Measurements from ENCODE around the gene SEPTIN12. TPM values are rescaled to one million over a fixed set of nuclear protein-coding genes. Genes with fewer than 3 reads are reported as not detected.

The SEPTIN12 gene
- polyA plus RNA-seq, 1 donor (not counting 4 experiments of a cell fraction or from before 2014, with no cell fraction given) = not detected

DNA sequence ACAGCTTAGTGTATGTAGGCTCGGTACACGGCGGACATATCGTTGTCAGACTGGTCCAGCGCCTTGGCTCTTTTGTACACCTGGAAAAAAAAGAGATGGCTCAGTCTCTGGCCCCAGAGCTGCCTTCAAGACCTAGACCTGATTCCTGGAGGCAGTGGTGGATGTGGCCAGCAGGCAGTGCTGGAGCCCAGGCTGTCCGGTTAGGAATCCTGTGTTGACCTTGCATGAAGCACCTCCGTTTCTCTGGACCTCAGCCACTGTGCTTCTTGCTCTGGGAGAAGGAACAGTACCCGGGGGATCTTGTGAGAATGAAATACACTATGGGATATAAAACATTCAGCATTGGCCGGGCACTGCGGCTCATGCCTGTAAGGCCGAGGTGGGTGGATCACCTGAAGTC is 17.1 kb upstream of the SEPTIN12 start:
- no peak for DNase-seq (ENCODE audit: low read depth, low spot score)
- Histone ChIP-seq H2AFZ (ENCODE audit: control insufficient read depth, low read length) (no peak overlapping the region), H3K4me3 (ENCODE audit: control insufficient read depth in 2 of 3, extremely low read depth in 1 of 3, insufficient read depth in 2 of 3, low read depth in 1 of 3, low read length in 3 of 3) (no peak overlapping the region), H4K20me1 (ENCODE audit: control insufficient read depth, extremely low read depth, insufficient read depth, low read length) (no peaks in the 10 kb centered on the region), H3K27ac (ENCODE audit: control insufficient read depth, insufficient read depth, low read length) (no peak overlapping the region), H3K9ac (ENCODE audit: control insufficient read depth, extremely low read depth, insufficient read depth, low read length) (no peak overlapping the region), H3K4me2 (ENCODE audit: control insufficient read depth, extremely low read depth, insufficient read depth, low read depth, low read length) (no peak overlapping the region), H3K9me3 (ENCODE audit: control insufficient read depth, low read depth, low read length) (no peaks in the 10 kb centered on the region), H3K9me1 (ENCODE audit: control insufficient read depth, extremely low read depth, insufficient read depth, low read length) (no peaks in the 10 kb centered on the region), H3K4me1 (ENCODE audit: control insufficient read depth, extremely low read depth, insufficient read depth, low read length) (peaks cover 22% of the 10 kb centered on the region), H3K79me2 (ENCODE audit: control insufficient read depth, insufficient read depth, low read length) (no peaks in the 10 kb centered on the region), H3K36me3 (ENCODE audit: control insufficient read depth in 2 of 2, extremely low read depth in 1 of 2, insufficient read depth in 2 of 2, low read length in 2 of 2) (peaks cover 8 to 13% of the 10 kb centered on the region in 2 experiments), H3K27me3 (ENCODE audit: control insufficient read depth, extremely low read depth, insufficient read depth, low read length) (no peaks in the 10 kb centered on the region)
- no peak for FAIRE-seq
- TF ChIP-seq, protein P1, sequence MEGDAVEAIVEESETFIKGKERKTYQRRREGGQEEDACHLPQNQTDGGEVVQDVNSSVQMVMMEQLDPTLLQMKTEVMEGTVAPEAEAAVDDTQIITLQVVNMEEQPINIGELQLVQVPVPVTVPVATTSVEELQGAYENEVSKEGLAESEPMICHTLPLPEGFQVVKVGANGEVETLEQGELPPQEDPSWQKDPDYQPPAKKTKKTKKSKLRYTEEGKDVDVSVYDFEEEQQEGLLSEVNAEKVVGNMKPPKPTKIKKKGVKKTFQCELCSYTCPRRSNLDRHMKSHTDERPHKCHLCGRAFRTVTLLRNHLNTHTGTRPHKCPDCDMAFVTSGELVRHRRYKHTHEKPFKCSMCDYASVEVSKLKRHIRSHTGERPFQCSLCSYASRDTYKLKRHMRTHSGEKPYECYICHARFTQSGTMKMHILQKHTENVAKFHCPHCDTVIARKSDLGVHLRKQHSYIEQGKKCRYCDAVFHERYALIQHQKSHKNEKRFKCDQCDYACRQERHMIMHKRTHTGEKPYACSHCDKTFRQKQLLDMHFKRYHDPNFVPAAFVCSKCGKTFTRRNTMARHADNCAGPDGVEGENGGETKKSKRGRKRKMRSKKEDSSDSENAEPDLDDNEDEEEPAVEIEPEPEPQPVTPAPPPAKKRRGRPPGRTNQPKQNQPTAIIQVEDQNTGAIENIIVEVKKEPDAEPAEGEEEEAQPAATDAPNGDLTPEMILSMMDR (optimal IDR thresholded peaks at IDR 0.05 in 1 of 3, IDR thresholded peaks at IDR 0.05 in 1 of 3, conservative IDR thresholded peaks at IDR 0.05 in 1 of 3; ENCODE audit: extremely low read depth in 1 of 3, insufficient read depth in 2 of 3, low read length in 3 of 3) = no peak
- TF ChIP-seq EZH2 (IDR thresholded peaks at IDR 0.05; ENCODE audit: low read length) = no peak
- dilution Hi-C loops (cut with MboI; ENCODE audit: extremely low pct_ligation_motif_present, low sequenced_read_pairs) = no loop called here

DNA sequence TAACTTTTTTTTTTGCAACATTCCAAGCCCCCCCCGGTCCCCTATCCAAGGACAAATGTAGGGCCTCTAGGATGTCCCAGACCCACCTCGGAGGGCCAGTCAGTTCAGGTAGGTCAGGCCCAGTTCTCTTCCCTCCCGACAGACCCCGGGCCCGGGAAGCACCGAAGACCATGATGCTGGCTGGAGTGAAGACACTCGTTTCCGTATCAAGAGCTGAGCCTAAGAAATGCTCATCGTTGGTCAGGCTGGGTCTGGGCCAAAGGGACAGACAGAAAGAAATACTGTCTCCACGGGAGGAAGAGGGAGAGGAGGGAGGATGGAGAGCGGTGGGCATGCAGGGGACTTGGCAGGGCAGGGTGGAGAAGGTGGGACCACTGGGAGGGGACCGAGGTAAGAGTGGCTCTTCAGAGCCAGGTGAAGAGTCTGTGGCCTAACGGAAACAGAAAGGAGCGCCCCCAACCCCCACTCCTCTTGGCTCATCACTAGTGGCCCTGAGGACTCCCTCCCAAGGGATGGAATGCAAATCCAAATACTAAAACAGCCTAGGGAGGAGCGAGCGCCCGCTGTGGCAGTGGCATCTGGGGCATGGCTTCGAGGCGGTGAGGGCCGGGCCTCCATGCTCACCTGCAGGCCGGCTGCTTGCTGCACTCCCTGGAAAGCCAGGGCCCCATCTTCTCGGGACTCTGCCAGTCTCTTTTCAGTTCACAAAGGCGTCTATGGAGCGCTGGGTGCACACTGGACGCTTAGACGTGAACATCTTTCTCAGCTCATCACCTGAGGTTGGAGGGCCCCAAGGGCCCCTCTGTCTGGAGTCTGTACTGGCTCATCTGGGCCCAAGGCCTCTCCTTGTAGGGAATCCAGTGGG is 16.0 kb upstream of the SEPTIN12 start:
- TF ChIP-seq, protein P1 (optimal IDR thresholded peaks at IDR 0.05 in 1 of 3, IDR thresholded peaks at IDR 0.05 in 1 of 3, conservative IDR thresholded peaks at IDR 0.05 in 1 of 3; ENCODE audit: extremely low read depth in 1 of 3, insufficient read depth in 2 of 3, low read length in 3 of 3) = no peak
- no peak for TF ChIP-seq EZH2 (IDR thresholded peaks at IDR 0.05; ENCODE audit: low read length)
- H3K4me1 ChIP-seq (ENCODE audit: control insufficient read depth, extremely low read depth, insufficient read depth, low read length) = peaks cover 25% of the 10 kb centered on the region
- H3K79me2 ChIP-seq (ENCODE audit: control insufficient read depth, insufficient read depth, low read length) = no peaks in the 10 kb centered on the region
- H3K36me3 ChIP-seq (ENCODE audit: control insufficient read depth in 2 of 2, extremely low read depth in 1 of 2, insufficient read depth in 2 of 2, low read length in 2 of 2) = peaks cover 11 to 13% of the 10 kb centered on the region in 2 experiments
- no peak overlapping the region for H2AFZ ChIP-seq (ENCODE audit: control insufficient read depth, low read length)
- DNase-seq (ENCODE audit: low read depth, low spot score) = no peak
- H3K4me2 ChIP-seq (ENCODE audit: control insufficient read depth, extremely low read depth, insufficient read depth, low read depth, low read length) = no peak overlapping the region
- H3K9me1 ChIP-seq (ENCODE audit: control insufficient read depth, extremely low read depth, insufficient read depth, low read length) = no peaks in the 10 kb centered on the region
- no peak overlapping the region for H3K4me3 ChIP-seq (ENCODE audit: control insufficient read depth in 2 of 3, extremely low read depth in 1 of 3, insufficient read depth in 2 of 3, low read depth in 1 of 3, low read length in 3 of 3)
- H3K9me3 ChIP-seq (ENCODE audit: control insufficient read depth, low read depth, low read length) = no peaks in the 10 kb centered on the region
- no peak for FAIRE-seq
- no peak overlapping the region for H3K27ac ChIP-seq (ENCODE audit: control insufficient read depth, insufficient read depth, low read length)
- H4K20me1 ChIP-seq (ENCODE audit: control insufficient read depth, extremely low read depth, insufficient read depth, low read length) = no peaks in the 10 kb centered on the region
- dilution Hi-C loops (cut with MboI; ENCODE audit: extremely low pct_ligation_motif_present, low sequenced_read_pairs) = no loop called here
- no peak overlapping the region for H3K9ac ChIP-seq (ENCODE audit: control insufficient read depth, extremely low read depth, insufficient read depth, low read length)
- no peaks in the 10 kb centered on the region for H3K27me3 ChIP-seq (ENCODE audit: control insufficient read depth, extremely low read depth, insufficient read depth, low read length)

All from keratinocyte (primary cell).